Upper lobe of left lung (tissue), 4 donors: ENCODE data around the gene EXOC3.

Source experiments
- CTCF ChIP-seq, 6 experiments: fragments of 450-650 bp in 4 of 6; fragments of 200-600 bp in 2 of 6; sonication (generic) in 2 of 6; IDR thresholded peaks; one replicate each; pipeline ENCODE4 v1.5.1; 2016 to 2019; ENCODE audit warnings: antibody characterized with exemption in 6 of 6
- POLR2A ChIP-seq, 4 donors: fragments of 450-650 bp; IDR thresholded peaks; one replicate each; pipeline ENCODE4 v1.5.1; 2016 to 2017; ENCODE audit warnings: antibody characterized with exemption in 4 of 4, mild to moderate bottlenecking in 2 of 4

- no peak for TF ChIP-seq POLR2A (IDR thresholded peaks at IDR 0.05)
- no peak for TF ChIP-seq CTCF (IDR thresholded peaks at IDR 0.05)
Observed at GRCh38 chr5:466661-467310, 23.8 kb downstream of the EXOC3 start.
